Erythroblast (primary cell): ENCODE data around the gene ATL2.

Experiments used
- GATA1 ChIP-seq: IDR thresholded peaks from 2 replicates; pipeline ENCODE4 v1.6.1; 2011; ENCODE audit warnings: low read depth, mild to moderate bottlenecking, control low read depth, low read length, moderate library complexity
- POLR2A ChIP-seq: IDR thresholded peaks from 2 replicates; pipeline ENCODE4 v1.6.1; 2011; ENCODE audit warnings: mild to moderate bottlenecking, low read length

GRCh38 chr2:38268001-38268400, 109.1 kb downstream of the ATL2 start:
- TF ChIP-seq POLR2A (no peak), GATA1 (no peak)
